MCF 10A (cell line): Measurements from ENCODE around the gene PRR35. TPM values are rescaled to one million over a fixed set of nuclear protein-coding genes. Genes with fewer than 3 reads are reported as not detected.

Source experiments
- BruUV-seq: library from RNA; stranded (reverse); fragments of 400-500 nt; replicated peaks from 2 replicates; lab custom pipeline; 2021; lab: Mats Ljungman, UMichigan
- CTCF ChIA-PET: fragments of 300-600 bp; sonication (Branson Sonifier 250); formaldehyde crosslinking; extraction: SDS; loops from one replicate; lab custom pipeline; 2021; ENCODE audit warnings: antibody characterized with exemption, inconsistent platforms; lab: Yijun Ruan, JAX
- POLR2A ChIA-PET: fragments of 300-600, 350-650 bp; sonication (Branson Sonifier 250); formaldehyde crosslinking; extraction: SDS; loops from one replicate; lab custom pipeline; 2020; ENCODE audit warnings: antibody characterized with exemption, inconsistent platforms; lab: Yijun Ruan, JAX
- DNase-seq: peaks from one replicate; pipeline ENCODE4 v3.0.0-alpha.2; 2018; ENCODE audit not compliant: unreplicated experiment
- H3K27ac Mint-ChIP-seq: one replicate; pipeline ENCODE4 v1.8.0; 2022; ENCODE audit warnings: mild to moderate bottlenecking, low read depth, mixed read lengths; ENCODE audit not compliant: unreplicated experiment
- H3K27me3 Mint-ChIP-seq: one replicate; pipeline ENCODE4 v1.8.0; 2022; ENCODE audit warnings: mixed read lengths; ENCODE audit not compliant: insufficient read depth, unreplicated experiment
- H3K36me3 Mint-ChIP-seq: one replicate; pipeline ENCODE4 v1.8.0; 2022; ENCODE audit warnings: mild to moderate bottlenecking, moderate library complexity, mixed read lengths; ENCODE audit not compliant: insufficient read depth, unreplicated experiment
- H3K4me1 Mint-ChIP-seq: one replicate; pipeline ENCODE4 v1.8.0; 2022; ENCODE audit warnings: mixed read lengths; ENCODE audit not compliant: insufficient read depth, unreplicated experiment
- H3K4me3 Mint-ChIP-seq: one replicate; pipeline ENCODE4 v1.8.0; 2022; ENCODE audit warnings: mild to moderate bottlenecking, moderate library complexity, mixed read lengths; ENCODE audit not compliant: unreplicated experiment
- H3K9me3 Mint-ChIP-seq: one replicate; pipeline ENCODE4 v1.8.0; 2022; ENCODE audit warnings: mixed read lengths; ENCODE audit not compliant: unreplicated experiment
- intact Hi-C: fragments of 100-400 bp; cut with micrococcal nuclease; formaldehyde crosslinking; loops from 2 replicates; pipeline ENCODE4 v1.14.1; 2022
- total RNA-seq: library from RNA; stranded (reverse); gene quantifications from 2 replicates; pipeline ENCODE4 v1.2.3, GENCODE V29; 2022
- TF ChIP-seq, protein P1 (sequence below): fragments of 200-600 bp; IDR thresholded peaks from one replicate; pipeline ENCODE4 v1.8.0; 2022; ENCODE audit warnings: antibody characterized with exemption, mild to moderate bottlenecking; ENCODE audit not compliant: unreplicated experiment

Gene PRR35
- total RNA-seq, 1 experiment from 2014 or later: not detected

DNA sequence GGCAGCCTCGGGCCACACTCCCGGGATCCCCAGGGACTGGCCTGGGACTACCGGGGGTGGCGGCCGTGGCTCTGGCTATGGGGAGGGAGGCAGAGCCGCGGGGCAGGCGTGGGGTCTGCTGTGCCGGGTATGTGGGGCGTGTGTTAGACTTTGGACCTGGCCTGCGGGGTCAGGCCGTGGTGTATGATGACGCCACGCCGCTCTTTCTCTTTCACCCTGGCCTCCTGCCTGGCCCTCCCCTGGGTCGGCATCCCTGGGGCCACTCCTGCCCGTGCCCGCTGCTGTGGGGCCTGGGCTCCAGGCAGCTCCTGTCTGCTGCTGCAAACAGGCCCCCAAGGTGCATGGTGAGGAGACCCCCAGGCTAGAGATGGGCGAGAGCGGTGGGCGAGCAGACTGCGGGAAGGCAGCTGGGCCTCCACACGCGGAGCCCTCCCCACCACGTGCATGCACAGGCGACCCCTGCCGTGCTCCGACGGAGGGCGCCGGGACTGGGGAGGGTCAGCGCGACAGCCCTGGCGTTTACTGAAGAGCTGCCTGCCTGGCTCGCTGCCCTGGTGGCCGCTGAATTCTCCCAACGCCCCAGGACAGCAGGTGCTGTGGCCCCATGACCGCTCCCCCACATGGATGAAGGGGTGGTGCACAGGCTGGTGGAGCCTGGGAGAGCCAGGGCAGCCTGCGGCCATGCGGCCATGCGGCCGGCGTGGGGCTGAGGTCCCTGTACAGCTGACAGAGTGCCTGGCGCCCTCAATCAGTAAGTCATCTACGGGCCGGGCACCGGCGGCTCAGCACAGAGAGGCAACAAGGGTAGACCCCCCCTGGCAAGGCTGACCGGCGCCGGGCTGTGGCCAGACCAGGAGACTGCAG, 16.7 kb upstream of the PRR35 start:
- BruUV-seq: no TSS peak
- intact Hi-C loops: no loop called here
- Mint-ChIP-seq H3K27ac (no peak overlapping the region), H3K9me3 (no peaks in the 10 kb centered on the region), H3K4me3 (no peak overlapping the region), H3K36me3 (peaks cover 26% of the 10 kb centered on the region), H3K4me1 (no peaks in the 10 kb centered on the region), H3K27me3 (no peaks in the 10 kb centered on the region)
- TF ChIP-seq, protein P1, sequence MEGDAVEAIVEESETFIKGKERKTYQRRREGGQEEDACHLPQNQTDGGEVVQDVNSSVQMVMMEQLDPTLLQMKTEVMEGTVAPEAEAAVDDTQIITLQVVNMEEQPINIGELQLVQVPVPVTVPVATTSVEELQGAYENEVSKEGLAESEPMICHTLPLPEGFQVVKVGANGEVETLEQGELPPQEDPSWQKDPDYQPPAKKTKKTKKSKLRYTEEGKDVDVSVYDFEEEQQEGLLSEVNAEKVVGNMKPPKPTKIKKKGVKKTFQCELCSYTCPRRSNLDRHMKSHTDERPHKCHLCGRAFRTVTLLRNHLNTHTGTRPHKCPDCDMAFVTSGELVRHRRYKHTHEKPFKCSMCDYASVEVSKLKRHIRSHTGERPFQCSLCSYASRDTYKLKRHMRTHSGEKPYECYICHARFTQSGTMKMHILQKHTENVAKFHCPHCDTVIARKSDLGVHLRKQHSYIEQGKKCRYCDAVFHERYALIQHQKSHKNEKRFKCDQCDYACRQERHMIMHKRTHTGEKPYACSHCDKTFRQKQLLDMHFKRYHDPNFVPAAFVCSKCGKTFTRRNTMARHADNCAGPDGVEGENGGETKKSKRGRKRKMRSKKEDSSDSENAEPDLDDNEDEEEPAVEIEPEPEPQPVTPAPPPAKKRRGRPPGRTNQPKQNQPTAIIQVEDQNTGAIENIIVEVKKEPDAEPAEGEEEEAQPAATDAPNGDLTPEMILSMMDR: no peak
- ChIA-PET POLR2A (interaction anchor here (0.6 kb wide), 2 partner anchors 16 to 864 kb away, joined by 3 to 4 read pairs; no protein-coding TSS in a partner anchor), CTCF (interaction anchor here (0.5 kb wide), 1 partner anchor 437 kb away, joined by 4 read pairs; no protein-coding TSS in a partner anchor)
- no peak for DNase-seq

DNA sequence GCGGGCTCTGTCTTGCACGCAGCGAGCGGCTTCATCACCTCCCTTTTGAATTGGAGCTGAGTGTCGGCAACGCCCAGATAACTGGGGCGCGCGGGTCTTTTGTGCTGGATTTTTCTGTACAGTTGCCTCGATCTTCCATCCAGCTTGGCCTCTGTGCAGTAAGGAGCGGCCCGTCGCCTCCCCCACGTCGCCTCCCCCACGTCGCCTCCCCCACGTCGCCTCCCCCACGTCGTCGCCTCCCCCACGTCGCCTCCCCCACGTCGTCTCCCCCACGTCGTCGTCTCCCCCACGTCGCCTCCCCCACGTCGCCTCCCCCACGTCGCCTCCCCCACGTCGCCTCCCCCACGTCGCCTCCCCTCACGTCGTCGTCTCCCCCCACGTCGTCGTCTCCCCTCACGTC, 15.7 kb upstream of the PRR35 start:
- Mint-ChIP-seq H3K4me1 (no peaks in the 10 kb centered on the region), H3K9me3 (no peaks in the 10 kb centered on the region), H3K4me3 (no peak overlapping the region), H3K36me3 (peaks cover 19% of the 10 kb centered on the region), H3K27me3 (no peaks in the 10 kb centered on the region), H3K27ac (no peak overlapping the region)
- intact Hi-C loops: no loop called here
- TF ChIP-seq, protein P1: no peak
- DNase-seq: no peak
- BruUV-seq: no TSS peak
- ChIA-PET POLR2A (interaction anchor here (0.6 kb wide), 2 partner anchors 208 to 863 kb away, joined by 3 to 4 read pairs; no protein-coding TSS in a partner anchor), CTCF (no interaction called here)

DNA sequence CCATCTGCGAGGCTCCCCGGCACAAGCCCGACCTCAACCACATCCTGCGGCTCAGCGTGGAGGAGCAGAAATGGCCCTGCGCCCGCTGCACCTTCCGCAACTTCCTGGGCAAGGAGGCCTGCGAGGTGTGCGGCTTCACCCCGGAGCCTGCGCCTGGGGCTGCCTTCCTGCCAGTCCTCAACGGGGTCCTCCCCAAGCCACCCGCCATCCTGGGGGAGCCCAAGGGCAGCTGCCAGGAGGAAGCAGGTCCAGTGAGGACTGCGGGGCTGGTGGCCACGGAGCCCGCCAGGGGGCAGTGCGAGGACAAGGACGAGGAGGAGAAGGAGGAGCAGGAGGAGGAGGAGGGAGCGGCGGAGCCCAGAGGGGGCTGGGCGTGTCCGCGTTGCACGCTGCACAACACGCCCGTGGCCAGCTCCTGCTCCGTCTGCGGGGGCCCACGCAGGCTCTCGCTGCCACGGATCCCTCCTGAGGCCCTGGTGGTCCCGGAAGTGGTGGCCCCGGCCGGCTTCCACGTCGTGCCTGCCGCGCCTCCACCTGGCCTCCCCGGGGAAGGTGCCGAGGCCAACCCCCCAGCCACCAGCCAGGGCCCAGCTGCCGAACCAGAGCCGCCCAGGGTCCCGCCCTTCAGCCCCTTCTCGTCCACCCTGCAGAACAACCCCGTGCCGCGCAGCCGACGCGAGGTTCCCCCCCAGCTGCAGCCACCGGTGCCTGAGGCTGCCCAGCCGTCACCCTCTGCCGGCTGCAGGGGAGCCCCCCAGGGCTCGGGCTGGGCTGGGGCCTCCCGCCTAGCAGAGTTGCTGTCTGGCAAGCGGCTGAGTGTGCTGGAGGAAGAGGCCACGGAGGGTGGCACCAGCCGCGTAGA, 13.1 kb upstream of the PRR35 start:
- Mint-ChIP-seq H3K27ac (no peak overlapping the region), H3K27me3 (no peaks in the 10 kb centered on the region), H3K4me3 (no peak overlapping the region), H3K9me3 (no peaks in the 10 kb centered on the region), H3K36me3 (peaks cover 6% of the 10 kb centered on the region), H3K4me1 (no peaks in the 10 kb centered on the region)
- POLR2A ChIA-PET: no interaction called here
- no peak for DNase-seq
- intact Hi-C loops: no loop called here
- no TSS peak for BruUV-seq
- CTCF ChIA-PET: interaction anchor here (0.7 kb wide), 1 partner anchor 19 kb away, joined by 3 read pairs; no protein-coding TSS in a partner anchor
- TF ChIP-seq, protein P1: no peak

DNA sequence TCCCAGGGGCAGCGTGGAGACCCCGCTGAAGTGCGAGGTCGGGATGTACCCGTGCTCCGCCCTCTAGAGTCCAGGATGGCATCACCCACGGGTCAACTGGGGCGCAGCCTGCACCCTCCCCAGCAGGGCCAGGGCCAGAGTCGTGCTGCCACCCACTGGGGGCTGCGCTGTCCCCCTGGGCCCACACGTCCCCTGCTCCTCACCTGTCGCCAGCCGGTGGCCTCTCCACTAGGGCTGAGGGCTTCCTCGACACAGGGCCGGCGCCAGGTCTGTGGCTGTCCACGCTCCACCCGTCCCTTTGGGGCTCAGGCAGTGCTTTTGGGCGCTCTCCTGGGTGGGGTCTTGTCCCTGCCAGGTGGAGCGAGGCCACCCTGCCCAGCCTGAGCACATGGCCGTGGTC, 11.6 kb upstream of the PRR35 start:
- intact Hi-C loops: no loop called here

More for the DNA sequence above, 11.6 kb upstream of the PRR35 start:
- ChIA-PET CTCF (no interaction called here), POLR2A (no interaction called here)
- DNase-seq: no peak
- Mint-ChIP-seq H3K27ac (no peak overlapping the region), H3K4me3 (no peak overlapping the region), H3K4me1 (no peaks in the 10 kb centered on the region), H3K9me3 (no peaks in the 10 kb centered on the region), H3K36me3 (peaks cover 6% of the 10 kb centered on the region), H3K27me3 (no peaks in the 10 kb centered on the region)
- TF ChIP-seq, protein P1: no peak
- no TSS peak for BruUV-seq
